ENCODE results near the gene GAB3. TPM values are rescaled to one million over a fixed set of nuclear protein-coding genes. Genes with fewer than 3 reads are reported as not detected.
"Not testable (repeated sequence)": the region's sequence is repeated elsewhere in the genome, so short reads cannot be mapped to it uniquely, and the experiment has no call there.

The GAB3 gene
- total RNA-seq, 1 experiment from 2014 or later: 26.2 TPM

- Histone ChIP-seq H3K9me3 (ENCODE audit: low read length) (no peaks in the 10 kb centered on the region), H3K79me2 (ENCODE audit: low read length) (no peaks in the 10 kb centered on the region), H4K20me1 (ENCODE audit: insufficient read depth, low read depth, low read length) (no peaks in the 10 kb centered on the region), H3K4me1 (ENCODE audit: low read length) (peaks cover 6% of the 10 kb centered on the region), H3K27me3 (ENCODE audit: low read length) (no peaks in the 10 kb centered on the region), H3K27ac (ENCODE audit: low read length) (no peak overlapping the region), H3K9me2 (replicated peaks; ENCODE audit: insufficient read depth, low read length) (no peaks in the 10 kb centered on the region), H3K4me3 (ENCODE audit: low read length) (no peak overlapping the region), H2AFZ (ENCODE audit: low read length) (no peak overlapping the region), H3K4me2 (ENCODE audit: low read depth, low read length, poor library complexity, severe bottlenecking) (no peak overlapping the region), H3K9ac (ENCODE audit: low read length) (no peak overlapping the region), H3K36me3 (ENCODE audit: insufficient read depth, low read length) (no peaks in the 10 kb centered on the region)
- DNase-seq: no peak
Measured at GRCh38 chrX:154710309-154710708, 40.6 kb downstream of the GAB3 start.

DNA sequence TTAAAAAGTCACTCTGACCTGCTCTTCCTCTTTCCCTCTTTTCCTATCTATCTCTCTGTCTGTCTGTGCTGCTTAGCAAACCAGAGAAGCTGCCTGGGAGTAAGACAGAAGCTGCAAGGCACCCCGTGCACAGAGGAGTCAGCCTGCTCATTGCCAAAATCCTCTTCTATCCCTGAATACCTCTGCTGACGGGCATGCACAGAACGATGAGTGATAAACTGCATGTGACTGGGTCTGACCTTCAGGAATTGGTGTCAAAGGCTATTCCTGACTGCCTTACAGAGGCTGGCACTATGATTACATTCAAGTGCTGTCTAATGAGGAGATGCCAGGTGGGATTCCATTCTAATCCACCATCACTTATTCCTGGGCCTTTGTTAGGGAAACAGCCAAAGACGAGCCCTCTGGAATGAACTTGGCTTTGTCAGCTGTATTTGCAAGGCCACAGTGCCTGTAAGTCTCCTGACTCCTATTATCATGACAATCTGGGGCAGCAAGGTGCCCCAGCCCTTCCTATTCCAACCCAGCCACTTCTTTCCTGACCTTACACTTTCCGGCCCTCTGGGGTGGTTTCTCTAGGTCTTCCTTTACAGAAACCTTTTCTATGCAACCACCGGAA lies 52.1 kb downstream of the GAB3 start:
- no peak overlapping the region for H3K4me3 ChIP-seq (ENCODE audit: low read length)

GRCh38 chrX:154696676-154697045 lies 54.2 kb downstream of the GAB3 start:
- Histone ChIP-seq H3K36me3 (ENCODE audit: insufficient read depth, low read length) (no peaks in the 10 kb centered on the region), H3K9me3 (ENCODE audit: low read length) (no peaks in the 10 kb centered on the region), H3K9me2 (replicated peaks; ENCODE audit: insufficient read depth, low read length) (no peaks in the 10 kb centered on the region), H3K9ac (ENCODE audit: low read length) (no peak overlapping the region), H3K27ac (ENCODE audit: low read length) (no peak overlapping the region; the same call in 1 of the 2 replicates), H3K27me3 (ENCODE audit: low read length) (no peaks in the 10 kb centered on the region), H2AFZ (ENCODE audit: low read length) (no peak overlapping the region), H3K4me1 (ENCODE audit: low read length) (peaks cover 31% of the 10 kb centered on the region), H3K4me3 (ENCODE audit: low read length) (no peak overlapping the region), H3K4me2 (ENCODE audit: low read depth, low read length, poor library complexity, severe bottlenecking) (no peak overlapping the region), H4K20me1 (ENCODE audit: insufficient read depth, low read depth, low read length) (no peaks in the 10 kb centered on the region), H3K79me2 (ENCODE audit: low read length) (no peaks in the 10 kb centered on the region)
- DNase-seq: no peak

More for the DNA sequence above, 52.1 kb downstream of the GAB3 start:
- no peak overlapping the region for H3K9ac ChIP-seq (ENCODE audit: low read length)
- no peak overlapping the region for H2AFZ ChIP-seq (ENCODE audit: low read length)
- H3K27me3 ChIP-seq (ENCODE audit: low read length): no peaks in the 10 kb centered on the region
- H3K79me2 ChIP-seq (ENCODE audit: low read length): no peaks in the 10 kb centered on the region
- no peak overlapping the region for H3K4me2 ChIP-seq (ENCODE audit: low read depth, low read length, poor library complexity, severe bottlenecking)
- H3K27ac ChIP-seq (ENCODE audit: low read length): no peak overlapping the region
- peaks cover 31% of the 10 kb centered on the region for H3K4me1 ChIP-seq (ENCODE audit: low read length)
- no peaks in the 10 kb centered on the region for H3K9me2 ChIP-seq (replicated peaks; ENCODE audit: insufficient read depth, low read length)
- H3K9me3 ChIP-seq (ENCODE audit: low read length): no peaks in the 10 kb centered on the region
- H3K36me3 ChIP-seq (ENCODE audit: insufficient read depth, low read length): no peaks in the 10 kb centered on the region
- no peak for DNase-seq
- H4K20me1 ChIP-seq (ENCODE audit: insufficient read depth, low read depth, low read length): no peaks in the 10 kb centered on the region

DNA sequence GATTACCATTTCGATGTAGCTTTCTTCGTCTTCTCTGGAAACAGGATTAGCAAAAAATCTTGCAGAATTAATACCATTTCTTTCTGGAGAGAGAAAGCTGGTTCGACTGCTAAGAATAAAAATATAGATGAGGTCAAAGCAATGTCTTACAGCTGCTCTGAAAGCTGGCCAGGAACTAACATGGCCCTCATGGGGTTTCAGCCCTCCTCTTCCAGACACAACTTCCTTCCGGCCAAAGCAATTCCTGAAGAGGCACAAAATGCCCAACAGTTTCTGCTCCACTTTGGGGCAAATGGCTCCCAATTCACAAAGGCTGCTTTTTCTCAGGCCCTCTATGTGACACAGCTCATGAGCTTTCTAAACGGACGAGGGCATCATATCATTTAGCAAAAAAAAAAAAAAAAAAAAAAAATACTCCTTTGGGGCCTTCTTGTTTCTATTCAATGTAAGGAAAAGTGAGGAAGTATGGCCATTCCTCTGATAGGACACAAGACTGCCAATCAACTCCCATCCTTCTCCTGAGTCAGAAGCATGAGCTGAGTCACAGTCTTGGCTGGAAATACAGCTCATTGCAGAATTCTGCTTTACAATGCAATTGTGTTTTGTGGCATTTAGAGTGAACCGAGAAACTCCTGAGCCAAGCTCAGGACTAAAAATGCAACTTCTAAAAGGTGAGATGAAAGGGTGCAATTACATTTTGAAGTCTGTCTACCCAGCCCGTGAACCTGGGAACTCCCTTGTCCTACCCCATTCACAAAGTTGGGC lies 54.8 kb downstream of the GAB3 start:
- Histone ChIP-seq H3K9me3 (ENCODE audit: low read length) (no peaks in the 10 kb centered on the region), H3K27me3 (ENCODE audit: low read length) (no peaks in the 10 kb centered on the region), H3K36me3 (ENCODE audit: insufficient read depth, low read length) (no peaks in the 10 kb centered on the region), H3K4me2 (ENCODE audit: low read depth, low read length, poor library complexity, severe bottlenecking) (peak overlapping the region; percentile 52), H3K4me1 (ENCODE audit: low read length) (peaks cover 31% of the 10 kb centered on the region), H3K4me3 (ENCODE audit: low read length) (no peak overlapping the region), H3K79me2 (ENCODE audit: low read length) (no peaks in the 10 kb centered on the region), H2AFZ (ENCODE audit: low read length) (no peak overlapping the region), H3K9ac (ENCODE audit: low read length) (no peak overlapping the region), H3K27ac (ENCODE audit: low read length) (peak overlapping the region; percentile 80; the same call in 1 of the 2 replicates), H4K20me1 (ENCODE audit: insufficient read depth, low read depth, low read length) (no peaks in the 10 kb centered on the region), H3K9me2 (replicated peaks; ENCODE audit: insufficient read depth, low read length) (no peaks in the 10 kb centered on the region)
- DNase-seq: no peak

- Histone ChIP-seq H3K9me3 (ENCODE audit: low read length) (no peaks in the 10 kb centered on the region), H3K27ac (ENCODE audit: low read length) (no peak overlapping the region; the same call in 1 of the 2 replicates), H3K36me3 (ENCODE audit: insufficient read depth, low read length) (no peaks in the 10 kb centered on the region), H3K9me2 (replicated peaks; ENCODE audit: insufficient read depth, low read length) (no peaks in the 10 kb centered on the region), H3K4me2 (ENCODE audit: low read depth, low read length, poor library complexity, severe bottlenecking) (no peak overlapping the region), H2AFZ (ENCODE audit: low read length) (no peak overlapping the region), H3K4me1 (ENCODE audit: low read length) (peaks cover 31% of the 10 kb centered on the region), H3K4me3 (ENCODE audit: low read length) (no peak overlapping the region), H4K20me1 (ENCODE audit: insufficient read depth, low read depth, low read length) (no peaks in the 10 kb centered on the region), H3K79me2 (ENCODE audit: low read length) (no peaks in the 10 kb centered on the region), H3K9ac (ENCODE audit: low read length) (no peak overlapping the region), H3K27me3 (ENCODE audit: low read length) (no peaks in the 10 kb centered on the region)
- DNase-seq: no peak
Measured at GRCh38 chrX:154693394-154693793, 57.5 kb downstream of the GAB3 start.

DNA sequence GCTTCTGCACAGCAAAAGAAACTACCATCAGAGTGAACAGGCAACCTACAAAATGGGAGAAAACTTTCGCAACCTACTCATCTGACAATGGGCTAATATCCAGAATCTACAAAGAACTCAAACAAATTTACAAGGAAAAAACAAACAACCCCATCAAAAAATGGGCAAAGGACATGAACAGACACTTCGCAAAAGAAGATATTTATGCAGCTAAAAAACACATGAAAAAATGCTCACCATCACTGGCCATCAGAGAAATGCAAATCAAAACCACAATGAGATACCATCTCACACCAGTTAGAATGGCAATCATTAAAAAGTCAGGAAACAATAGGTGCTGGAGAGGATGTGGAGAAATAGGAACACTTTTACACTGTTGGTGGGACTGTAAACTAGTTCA lies 60.4 kb downstream of the GAB3 start:
- H2AFZ ChIP-seq (ENCODE audit: low read length); DNase-seq; H3K36me3 ChIP-seq (ENCODE audit: insufficient read depth, low read length); H3K4me3 ChIP-seq (ENCODE audit: low read length); H3K27me3 ChIP-seq (ENCODE audit: low read length); H3K9ac ChIP-seq (ENCODE audit: low read length); H3K4me2 ChIP-seq (ENCODE audit: low read depth, low read length, poor library complexity, severe bottlenecking); H3K9me3 ChIP-seq (ENCODE audit: low read length); H3K27ac ChIP-seq (ENCODE audit: low read length); H3K79me2 ChIP-seq (ENCODE audit: low read length); H3K9me2 ChIP-seq (replicated peaks; ENCODE audit: insufficient read depth, low read length); H4K20me1 ChIP-seq (ENCODE audit: insufficient read depth, low read depth, low read length): not testable (repeated sequence)
- peaks cover 15% of the 10 kb centered on the region for H3K4me1 ChIP-seq (ENCODE audit: low read length)

GRCh38 chrX:154672084-154672483 lies 78.8 kb downstream of the GAB3 start:
- not testable (repeated sequence) for H3K79me2 ChIP-seq (ENCODE audit: low read length); H3K9ac ChIP-seq (ENCODE audit: low read length); H3K9me3 ChIP-seq (ENCODE audit: low read length); H3K4me1 ChIP-seq (ENCODE audit: low read length); H3K27me3 ChIP-seq (ENCODE audit: low read length); H3K36me3 ChIP-seq (ENCODE audit: insufficient read depth, low read length); H3K4me2 ChIP-seq (ENCODE audit: low read depth, low read length, poor library complexity, severe bottlenecking); H2AFZ ChIP-seq (ENCODE audit: low read length); H3K9me2 ChIP-seq (replicated peaks; ENCODE audit: insufficient read depth, low read length); H3K4me3 ChIP-seq (ENCODE audit: low read length); DNase-seq; H4K20me1 ChIP-seq (ENCODE audit: insufficient read depth, low read depth, low read length); H3K27ac ChIP-seq (ENCODE audit: low read length)

GRCh38 chrX:154670848-154671247 lies 80.0 kb downstream of the GAB3 start:
- H3K27me3 ChIP-seq (ENCODE audit: low read length); DNase-seq; H3K36me3 ChIP-seq (ENCODE audit: insufficient read depth, low read length); H2AFZ ChIP-seq (ENCODE audit: low read length); H3K4me3 ChIP-seq (ENCODE audit: low read length); H3K79me2 ChIP-seq (ENCODE audit: low read length); H3K27ac ChIP-seq (ENCODE audit: low read length); H3K4me2 ChIP-seq (ENCODE audit: low read depth, low read length, poor library complexity, severe bottlenecking); H3K9me2 ChIP-seq (replicated peaks; ENCODE audit: insufficient read depth, low read length); H3K9me3 ChIP-seq (ENCODE audit: low read length); H4K20me1 ChIP-seq (ENCODE audit: insufficient read depth, low read depth, low read length); H3K4me1 ChIP-seq (ENCODE audit: low read length); H3K9ac ChIP-seq (ENCODE audit: low read length): not testable (repeated sequence)

Data from Karpas-422 (cell line).